Spleen (tissue), 11 donors: ENCODE results near the gene CASR. TPM values are rescaled to one million over a fixed set of nuclear protein-coding genes. Genes with fewer than 3 reads are reported as not detected.

Source experiments
- DNase-seq: peaks from one replicate; pipeline ENCODE4 v3.0.0-alpha.2; 2020
- H3K27ac ChIP-seq, 8 donors: fragments of 200-600 bp; sonication (generic) in 7 of 8; 1 replicate in 4 of 8; 2 replicates in 4 of 8; pipeline versions ENCODE4 v1.5.0 to v1.8.0; 2016 to 2021; ENCODE audit warnings: inconsistent platforms in 4 of 8, mild to moderate bottlenecking in 4 of 8, moderate library complexity in 1 of 8
- H3K27me3 ChIP-seq, 7 donors: fragments of 200-600 bp; sonication (generic) in 6 of 7; replicated peaks in 1 of 7; 1 replicate in 4 of 7; 2 replicates in 3 of 7; pipeline versions ENCODE4 v1.5.0 to v1.8.0; 2016 to 2021; ENCODE audit warnings: inconsistent platforms in 3 of 7, mild to moderate bottlenecking in 1 of 7
- H3K36me3 ChIP-seq, 6 donors: fragments of 200-600 bp; sonication (generic) in 5 of 6; 1 replicate in 4 of 6; 2 replicates in 2 of 6; pipeline versions ENCODE4 v1.5.0 to v1.8.0; 2016 to 2021; ENCODE audit warnings: inconsistent platforms in 2 of 6
- H3K4me1 ChIP-seq, 6 donors: fragments of 200-600 bp; sonication (generic) in 5 of 6; 1 replicate in 3 of 6; 2 replicates in 3 of 6; pipeline versions ENCODE4 v1.5.0 to v1.8.0; 2016 to 2021; ENCODE audit warnings: inconsistent platforms in 3 of 6
- H3K4me3 ChIP-seq, 8 donors: fragments of 200-600 bp; sonication (generic) in 7 of 8; 1 replicate in 4 of 8; 2 replicates in 4 of 8; pipeline versions ENCODE4 v1.5.0 to v1.8.0; 2016 to 2021; ENCODE audit warnings: inconsistent platforms in 4 of 8, mild to moderate bottlenecking in 4 of 8, moderate library complexity in 2 of 8
- H3K9me3 ChIP-seq, 8 donors: fragments of 200-600 bp; sonication (generic) in 7 of 8; 1 replicate in 4 of 8; 2 replicates in 4 of 8; pipeline versions ENCODE4 v1.5.0 to v1.8.0; 2016 to 2021; ENCODE audit warnings: inconsistent platforms in 4 of 8
- POLR2A ChIP-seq, 3 donors: fragments of 450-650 bp; IDR thresholded peaks; one replicate each; pipeline ENCODE4 v1.5.1; 2017; ENCODE audit warnings: antibody characterized with exemption in 3 of 3, mild to moderate bottlenecking in 1 of 3
- POLR2AphosphoS5 ChIP-seq, 3 donors: sonication (generic); formaldehyde crosslinking; IDR thresholded peaks; one replicate each; pipeline ENCODE4 v1.5.1; 2017; ENCODE audit warnings: antibody characterized with exemption in 3 of 3
- WGBS, 5 donors: extraction: QIAGEN DNeasy Blood & Tissue Kit in 3 of 5; methylation state at CpG; one replicate each; pipeline versions ENCODE4 v1.1.5 to v1.1.7; 2013 to 2018; 5-methylcytosine and 5-hydroxymethylcytosine counted together
- intact Hi-C: fragments of 100-400 bp; cut with DNase I; formaldehyde crosslinking; loops from one replicate; pipeline ENCODE4 v1.15.0; 2023; ENCODE audit warnings: low total_unique reads
- polyA plus RNA-seq, 3 donors: library from polyadenylated mRNA; stranded (reverse); fragments of 200-250 nt; gene quantifications; one replicate each; pipeline ENCODE4 v1.2.1, GENCODE V29; 2013
- total RNA-seq, 7 donors: library from RNA; depleted of rRNA in 3 of 7; stranded (reverse); fragments of >200 nt in 3 of 7; fragmentation: NEBNext Ultra II Directional in 4 of 7; extraction: Animal tissue kit (Norgen Biotek cat#: 25700) in 4 of 7; gene quantifications; one replicate each; pipeline versions ENCODE4 v1.1.0 to v1.2.1, GENCODE V29; 2016 to 2021
- TF ChIP-seq, protein P1 (sequence below), 11 experiments: fragments of 200-600 bp in 7 of 11; fragments of 450-650 bp in 4 of 11; sonication (generic) in 4 of 11; IDR thresholded peaks in 8 of 11; conservative IDR thresholded peaks in 3 of 11; 1 replicate in 7 of 11; 2 replicates in 4 of 11; pipeline versions ENCODE4 v1.4.0 to v1.8.0; 2016 to 2021; ENCODE audit warnings: antibody characterized with exemption in 11 of 11, inconsistent platforms in 4 of 11, mild to moderate bottlenecking in 1 of 11
- donor health status: healthy with polysubstance abuse.
- donor health status: DM: no; HTN: no; CAD: no; lungs with moderate emphysema.
- donor health status: DM: no; HTN: no; CAD: no.
- donor health status: Bipolar disorder and iron deficiency.
- donor health status: healthy.
- donor health status: DM: no; HTN: no; CAD: no.
- donor health status: DM: yes; HTN: yes; CAD: no.

The CASR gene
- total and polyA plus RNA-seq, 10 donors = 0.08 to 4.3 (median 0.23) TPM

DNA sequence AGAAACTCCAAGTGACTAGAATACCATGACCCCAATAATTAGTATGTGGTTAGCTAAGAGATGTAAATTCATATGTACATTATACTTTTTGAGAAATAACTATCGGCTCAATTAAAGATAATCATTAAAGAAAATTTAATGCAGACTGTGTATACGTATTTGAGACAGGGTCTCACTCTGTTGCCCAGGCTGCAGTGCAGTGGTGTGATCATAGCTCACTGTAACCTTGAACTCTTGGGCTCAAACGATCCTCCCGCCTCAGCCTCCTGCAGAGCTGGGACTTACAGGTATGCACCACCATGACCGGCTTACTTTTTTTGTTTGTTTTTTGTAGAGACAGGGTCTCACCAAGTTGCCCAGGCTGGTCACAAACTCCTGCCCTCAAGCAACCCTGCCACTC is 132.9 kb downstream of the CASR start:
- Histone ChIP-seq H3K36me3 (no peaks in the 10 kb centered on the region), H3K9me3 (peaks cover 0 to 24% (median 17%) of the 10 kb centered on the region in 8 donors), H3K27me3 (peaks cover 0 to 6% (median 0%) of the 10 kb centered on the region in 7 donors), H3K27ac (no peak overlapping the region), H3K4me3 (no peak overlapping the region), H3K4me1 (no peaks in the 10 kb centered on the region)
- WGBS, 5 donors = 72 to 85% (median 83%) methylated on average over 5 of the region's 5 CpGs
- intact Hi-C loops = no loop called here
- TF ChIP-seq, protein P1, sequence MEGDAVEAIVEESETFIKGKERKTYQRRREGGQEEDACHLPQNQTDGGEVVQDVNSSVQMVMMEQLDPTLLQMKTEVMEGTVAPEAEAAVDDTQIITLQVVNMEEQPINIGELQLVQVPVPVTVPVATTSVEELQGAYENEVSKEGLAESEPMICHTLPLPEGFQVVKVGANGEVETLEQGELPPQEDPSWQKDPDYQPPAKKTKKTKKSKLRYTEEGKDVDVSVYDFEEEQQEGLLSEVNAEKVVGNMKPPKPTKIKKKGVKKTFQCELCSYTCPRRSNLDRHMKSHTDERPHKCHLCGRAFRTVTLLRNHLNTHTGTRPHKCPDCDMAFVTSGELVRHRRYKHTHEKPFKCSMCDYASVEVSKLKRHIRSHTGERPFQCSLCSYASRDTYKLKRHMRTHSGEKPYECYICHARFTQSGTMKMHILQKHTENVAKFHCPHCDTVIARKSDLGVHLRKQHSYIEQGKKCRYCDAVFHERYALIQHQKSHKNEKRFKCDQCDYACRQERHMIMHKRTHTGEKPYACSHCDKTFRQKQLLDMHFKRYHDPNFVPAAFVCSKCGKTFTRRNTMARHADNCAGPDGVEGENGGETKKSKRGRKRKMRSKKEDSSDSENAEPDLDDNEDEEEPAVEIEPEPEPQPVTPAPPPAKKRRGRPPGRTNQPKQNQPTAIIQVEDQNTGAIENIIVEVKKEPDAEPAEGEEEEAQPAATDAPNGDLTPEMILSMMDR (IDR thresholded peaks at IDR 0.05 in 8 of 11, conservative IDR thresholded peaks at IDR 0.05 in 3 of 11) = no peak
- TF ChIP-seq POLR2A (IDR thresholded peaks at IDR 0.05) (no peak), POLR2AphosphoS5 (IDR thresholded peaks at IDR 0.05) (no peak)
- no peak for DNase-seq

DNA sequence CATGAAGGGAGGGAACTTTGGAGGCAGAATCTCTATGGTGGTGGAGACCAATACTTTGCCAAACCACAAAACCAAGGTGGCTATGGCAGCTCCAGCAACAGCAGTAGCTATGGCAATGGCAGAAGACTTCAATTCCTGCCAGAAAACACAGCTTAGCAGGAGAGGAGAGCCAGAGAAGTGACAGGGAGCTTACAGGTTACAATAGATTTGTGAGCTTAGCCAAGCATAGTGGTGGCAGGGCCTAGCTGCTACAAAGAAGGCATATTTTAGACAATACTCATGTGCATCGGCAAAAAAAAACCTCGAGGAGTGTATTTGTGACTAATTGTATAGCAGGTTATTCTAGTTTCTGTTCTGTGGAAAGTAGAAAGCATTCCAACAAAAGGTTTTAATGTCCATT is 135.2 kb downstream of the CASR start:
- WGBS, 5 donors = 89 to 100% (median 95%) methylated on average over 2 of the region's 2 CpGs

DNA sequence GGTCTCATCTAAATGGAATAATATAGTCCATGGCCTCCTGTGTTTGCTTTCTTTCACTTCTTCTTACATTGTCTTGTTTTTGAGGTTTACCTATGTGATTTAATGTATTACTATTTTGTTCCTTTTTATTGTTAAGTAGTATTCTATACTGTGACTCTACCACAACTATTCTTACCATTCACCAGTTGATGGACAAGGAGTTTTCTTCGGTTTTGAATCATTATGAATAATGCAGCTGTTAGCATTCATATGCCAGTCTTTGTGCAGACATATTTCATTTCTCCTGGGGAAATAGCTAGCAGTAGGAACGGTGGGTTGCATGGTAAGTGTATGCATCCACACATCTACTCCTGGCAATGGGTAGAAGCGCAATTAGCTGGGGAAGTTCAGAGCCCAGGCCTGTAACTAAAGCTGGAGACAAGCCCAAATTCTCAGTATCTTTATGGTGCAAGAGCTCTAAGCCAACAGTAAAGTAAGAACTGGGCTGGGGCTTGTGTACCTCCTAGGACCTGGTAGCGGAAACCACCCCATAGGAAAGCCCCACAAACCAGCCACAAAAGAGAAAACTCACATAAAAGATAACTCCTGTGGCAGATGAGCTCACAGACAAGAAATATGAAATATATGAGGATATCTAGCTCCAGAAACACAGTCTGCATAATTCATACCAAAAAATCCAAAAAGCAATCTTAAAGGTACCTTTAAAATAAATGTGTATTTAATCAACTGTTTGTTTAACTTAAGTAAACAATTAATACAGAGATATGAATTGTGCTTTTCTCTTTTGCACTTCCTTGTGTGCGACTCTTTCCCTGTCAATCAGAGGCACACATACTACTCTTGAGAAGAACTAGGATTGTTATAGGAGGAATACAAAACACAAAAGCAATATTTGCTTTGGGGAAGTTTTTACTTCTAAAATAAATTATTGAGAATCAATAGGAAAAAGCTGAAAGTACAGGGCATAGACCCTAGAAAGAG is 138.9 kb downstream of the CASR start:
- H3K4me1 ChIP-seq = no peaks in the 10 kb centered on the region
- H3K27me3 ChIP-seq = no peaks in the 10 kb centered on the region
- TF ChIP-seq POLR2A (IDR thresholded peaks at IDR 0.05) (no peak), POLR2AphosphoS5 (IDR thresholded peaks at IDR 0.05) (no peak)
- TF ChIP-seq, protein P1 (IDR thresholded peaks at IDR 0.05 in 8 of 11, conservative IDR thresholded peaks at IDR 0.05 in 3 of 11) = no peak
- intact Hi-C loops = no loop called here
- H3K27ac ChIP-seq = no peak overlapping the region
- WGBS, 5 donors = 51 to 80% (median 64%) methylated on average over 5 of the region's 5 CpGs
- no peaks in the 10 kb centered on the region for H3K36me3 ChIP-seq
- DNase-seq = no peak
- H3K4me3 ChIP-seq = no peak overlapping the region
- peaks cover 0 to 24% (median 17%) of the 10 kb centered on the region in 8 donors for H3K9me3 ChIP-seq

More for the DNA sequence above, 135.2 kb downstream of the CASR start:
- Histone ChIP-seq H3K27ac (no peak overlapping the region), H3K4me1 (no peaks in the 10 kb centered on the region), H3K27me3 (peaks cover 0 to 6% (median 0%) of the 10 kb centered on the region in 7 donors), H3K4me3 (no peak overlapping the region), H3K36me3 (no peaks in the 10 kb centered on the region), H3K9me3 (peaks cover 0 to 24% (median 17%) of the 10 kb centered on the region in 8 donors)
- intact Hi-C loops = no loop called here
- DNase-seq = no peak
- TF ChIP-seq POLR2A (IDR thresholded peaks at IDR 0.05) (no peak), POLR2AphosphoS5 (IDR thresholded peaks at IDR 0.05) (no peak)
- TF ChIP-seq, protein P1 (IDR thresholded peaks at IDR 0.05 in 8 of 11, conservative IDR thresholded peaks at IDR 0.05 in 3 of 11) = no peak

DNA sequence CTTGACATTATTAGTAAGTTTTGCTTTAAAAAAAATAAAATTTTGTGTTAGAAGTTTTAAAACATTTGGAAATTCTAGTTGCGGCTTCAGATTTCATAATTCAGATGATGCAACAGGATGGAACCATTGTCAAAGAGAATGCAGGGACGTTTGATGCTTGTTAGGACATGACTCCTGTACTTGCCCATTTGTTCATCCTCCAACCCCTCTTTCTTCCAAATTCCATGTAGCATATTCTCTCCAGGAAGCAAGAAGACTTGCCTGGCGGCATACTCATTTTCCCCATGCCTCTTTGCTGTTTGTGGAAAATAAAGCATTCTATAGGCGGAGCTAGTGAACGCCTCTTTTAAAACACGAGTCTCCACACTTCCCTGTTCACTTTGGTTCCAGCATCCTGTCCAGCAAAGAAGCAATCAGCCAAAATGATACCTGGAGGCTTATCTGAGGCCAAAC is 141.4 kb downstream of the CASR start, which contains the start of gene CSTA:
TSS of gene CSTA (plus strand) at position 378 of the 453 bp plus-strand sequence. CDS start at position 423, 45 bp downstream.
- Histone ChIP-seq H3K4me1 (no peaks in the 10 kb centered on the region), H3K36me3 (no peaks in the 10 kb centered on the region), H3K27ac (peak within 1 kb of the TSS in 6 of 8 donors; percentile 16 to 81 (median 56)), H3K4me3 (peak within 1 kb of the TSS in 5 of 8 donors; percentile 2 to 50 (median 22)), H3K27me3 (no peaks in the 10 kb centered on the region), H3K9me3 (peaks cover 0 to 11% (median 7%) of the 10 kb centered on the region in 8 donors)
- intact Hi-C loops = no loop called here
- no peak for DNase-seq
- TF ChIP-seq POLR2A (IDR thresholded peaks at IDR 0.05) (no peak), POLR2AphosphoS5 (IDR thresholded peaks at IDR 0.05) (no peak)
- TF ChIP-seq, protein P1 (IDR thresholded peaks at IDR 0.05 in 8 of 11, conservative IDR thresholded peaks at IDR 0.05 in 3 of 11) = no peak
- 46 to 64% (median 50%) methylated on average over 6 of the region's 6 CpGs for WGBS, 5 donors
